GM12892 (cell line): ENCODE results near the gene FBXO28.
"Not testable (repeated sequence)": the region's sequence is repeated elsewhere in the genome, so short reads cannot be mapped to it uniquely, and the experiment has no call there.

Experiments
- DNase-seq: peaks from one replicate; pipeline ENCODE4 v3.0.0; 2011; ENCODE audit not compliant: insufficient read length
- FAIRE-seq: peaks from 2 replicates; lab custom pipeline; 2011; peaks lifted over from hg19 to GRCh38; lab: Jason Lieb, UNC
- POLR2A ChIP-seq: IDR thresholded peaks from 2 replicates; pipeline ENCODE4 v1.6.1; 2011; ENCODE audit warnings: low read depth, low read length, control low read depth
- POLR2AphosphoS5 ChIP-seq: IDR thresholded peaks from 2 replicates; pipeline ENCODE4 v1.6.1; 2011; ENCODE audit warnings: low read depth, low read length, control low read depth
- TAF1 ChIP-seq: IDR thresholded peaks from 2 replicates; pipeline ENCODE4 v1.6.1; 2011; ENCODE audit warnings: low read depth, mild to moderate bottlenecking, control low read depth, low read length, borderline replicate concordance

FBXO28 gene

DNA sequence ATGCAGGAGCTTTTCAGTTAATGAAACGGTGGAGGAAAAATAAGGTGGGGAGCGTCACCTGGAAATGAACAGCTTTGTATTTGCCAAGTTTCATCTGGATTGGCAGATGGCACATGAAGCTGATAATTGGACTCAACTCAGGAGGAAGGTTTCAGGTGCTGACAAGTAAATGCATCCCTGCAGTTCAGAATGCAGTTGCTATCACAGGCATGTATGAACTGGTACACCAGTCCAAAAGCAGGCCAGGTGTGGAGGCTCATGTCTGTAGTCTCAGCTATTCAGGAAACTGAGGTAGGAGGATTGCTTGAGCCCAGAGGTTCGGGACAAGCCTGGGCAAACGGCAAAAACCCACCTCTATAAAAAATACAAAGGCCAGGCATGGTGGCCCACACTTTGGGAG lies 84.7 kb downstream of the FBXO28 start:
- DNase-seq (no peak), FAIRE-seq (no peak)
- TF ChIP-seq TAF1, result no peak
- no peak for TF ChIP-seq POLR2A
- TF ChIP-seq POLR2AphosphoS5, result no peak

DNA sequence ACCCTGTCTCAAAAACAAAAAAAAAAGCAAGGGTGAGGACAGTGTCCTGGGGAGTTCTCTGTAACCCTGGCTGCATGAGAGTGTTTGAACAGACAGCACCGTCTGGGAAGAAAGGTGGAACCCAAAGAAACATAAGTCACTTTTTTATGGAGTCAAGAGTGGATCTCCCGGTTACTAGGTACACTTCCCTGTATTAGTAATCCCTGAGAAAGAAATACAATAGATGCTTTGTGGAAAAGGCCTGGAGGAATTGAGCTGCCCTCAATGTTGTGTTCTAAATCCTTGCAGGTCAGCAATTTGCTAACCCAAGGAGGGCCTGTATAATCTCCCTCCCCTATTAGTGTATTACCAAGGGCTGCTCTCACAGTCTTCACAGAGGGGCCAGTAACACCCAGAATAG lies 85.8 kb downstream of the FBXO28 start:
- TF ChIP-seq POLR2A (no peak), POLR2AphosphoS5 (no peak), TAF1 (no peak)
- FAIRE-seq (no peak), DNase-seq (no peak)

DNA sequence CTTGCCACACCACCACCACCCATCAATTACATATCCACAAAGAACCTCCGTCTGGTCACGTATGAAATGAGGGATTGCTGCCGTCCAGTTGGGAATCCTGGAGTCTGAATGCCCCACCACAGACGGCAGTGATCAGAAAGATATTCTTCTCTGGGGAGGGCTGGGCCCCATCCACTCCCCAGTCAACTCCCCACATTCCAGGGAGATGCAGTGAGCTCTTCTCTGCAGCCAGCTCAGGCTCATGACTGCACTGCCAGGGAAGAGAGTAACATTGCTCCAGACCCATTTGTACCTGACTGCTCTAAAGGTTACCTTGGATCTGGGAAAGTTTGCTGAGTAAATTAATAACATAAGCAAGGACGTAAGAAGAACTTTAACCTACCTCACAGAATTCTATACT lies 87.5 kb downstream of the FBXO28 start:
- TF ChIP-seq TAF1 (no peak), POLR2AphosphoS5 (no peak), POLR2A (no peak)
- no peak for DNase-seq

GRCh38 chr1:224201853-224202252 lies 87.9 kb downstream of the FBXO28 start:
- FAIRE-seq, result no peak
- no peak for DNase-seq
- TF ChIP-seq POLR2A, result no peak
- TF ChIP-seq POLR2AphosphoS5, result no peak
- TF ChIP-seq TAF1, result no peak

More for the DNA sequence above, 87.5 kb downstream of the FBXO28 start:
- FAIRE-seq, result no peak

DNA sequence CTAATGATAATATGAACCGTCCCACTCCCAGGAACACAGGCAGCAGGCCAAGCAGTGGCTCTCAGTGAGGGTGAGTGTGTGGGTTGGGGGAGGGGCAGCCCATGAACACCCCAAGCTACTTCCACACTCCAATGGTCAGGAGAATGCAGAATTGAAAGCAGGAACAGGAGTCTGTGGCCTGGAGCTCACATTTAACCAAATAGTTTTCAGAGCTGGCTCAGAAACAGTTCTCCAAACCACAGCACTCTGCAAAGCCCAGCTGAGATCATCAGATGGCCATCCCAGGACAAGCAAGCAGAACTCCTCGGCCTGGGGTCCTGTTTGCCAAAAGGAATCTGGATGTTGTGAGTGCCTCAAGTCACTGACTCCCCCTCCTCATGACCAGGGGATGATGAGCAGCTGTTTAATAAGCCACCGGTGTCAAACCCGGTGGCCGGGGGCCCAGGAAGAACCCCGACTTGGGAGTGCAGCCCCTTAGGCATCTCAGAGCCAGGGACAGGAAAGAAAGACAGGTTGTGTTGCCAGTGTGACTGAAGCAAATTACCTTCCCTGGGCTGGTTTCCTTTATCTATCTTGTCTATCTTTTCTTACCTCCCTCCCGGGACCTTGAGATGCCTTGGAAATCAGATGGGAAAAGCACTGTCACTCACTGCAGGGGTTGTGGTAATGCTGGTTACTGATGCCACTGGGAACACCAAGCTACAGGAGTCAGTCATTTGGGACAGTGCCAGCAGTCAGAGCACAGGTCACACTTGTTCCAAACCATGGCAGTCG lies 89.5 kb downstream of the FBXO28 start:
- no peak for DNase-seq
- FAIRE-seq, result peak; percentile 9

GRCh38 chr1:224205438-224205840 lies 91.5 kb downstream of the FBXO28 start:
- FAIRE-seq, result no peak

More for the DNA sequence above, 89.5 kb downstream of the FBXO28 start:
- TF ChIP-seq POLR2A, result no peak
- TF ChIP-seq TAF1, result no peak
- no peak for TF ChIP-seq POLR2AphosphoS5

GRCh38 chr1:224205931-224206538 lies 92.1 kb downstream of the FBXO28 start:
- FAIRE-seq, result not testable (repeated sequence)

More at GRCh38 chr1:224205438-224205840, 91.5 kb downstream of the FBXO28 start:
- DNase-seq, result no peak
- TF ChIP-seq TAF1 (no peak), POLR2A (no peak), POLR2AphosphoS5 (no peak)

GRCh38 chr1:224211206-224211962 lies 97.5 kb downstream of the FBXO28 start:
- FAIRE-seq, result no peak
- DNase-seq, result no peak
- TF ChIP-seq POLR2A (no peak), POLR2AphosphoS5 (no peak), TAF1 (no peak)

More at GRCh38 chr1:224205931-224206538, 92.1 kb downstream of the FBXO28 start:
- not testable (repeated sequence) for DNase-seq
